ENCODE data around the gene TANK. TPM values are rescaled to one million over a fixed set of nuclear protein-coding genes. Genes with fewer than 3 reads are reported as not detected.

TANK gene
- total and polyA plus RNA-seq, 2 experiments from 2014 or later, result 27.7 to 35.4 TPM

GRCh38 chr2:161257123-161257952, 97.1 kb downstream of the TANK start:
- no peak for DNase-seq (ENCODE audit: low spot score)
- no peaks in the 10 kb centered on the region for H3K79me2 ChIP-seq (replicated peaks; ENCODE audit: insufficient read depth)
- no peaks in the 10 kb centered on the region for H3K36me3 ChIP-seq (ENCODE audit: insufficient read depth)
- H3K27me3 ChIP-seq (ENCODE audit: insufficient read depth), result no peaks in the 10 kb centered on the region
- H3K9me2 ChIP-seq (ENCODE audit: insufficient read depth), result no peaks in the 10 kb centered on the region
- ATAC-seq, result no peak
- H3K4me2 ChIP-seq, result no peak overlapping the region
- H3K27me3 Mint-ChIP-seq (ENCODE audit: insufficient read depth, low read depth, poor library complexity), result peaks cover 2% of the 10 kb centered on the region
- no peak overlapping the region for H3K4me3 ChIP-seq
- no peaks in the 10 kb centered on the region for H4K20me1 ChIP-seq (replicated peaks; ENCODE audit: insufficient read depth)
- no peaks in the 10 kb centered on the region for H3K4me1 ChIP-seq (ENCODE audit: insufficient read depth)
- H3K36me3 Mint-ChIP-seq (ENCODE audit: low read depth), result no peaks in the 10 kb centered on the region
- H3K27ac ChIP-seq (ENCODE audit: low read depth), result no peak overlapping the region
- H3F3A ChIP-seq (replicated peaks; ENCODE audit: low read depth), result no peaks in the 10 kb centered on the region
- no peak overlapping the region for H3K4me3 Mint-ChIP-seq
- TF ChIP-seq ZNF114 (CRISPR knock-in tag; IDR thresholded peaks at IDR 0.05) (no peak), ZNF331 (CRISPR knock-in tag; IDR thresholded peaks at IDR 0.05; ENCODE audit: low read depth) (no peak), EZH2 (IDR thresholded peaks at IDR 0.05; ENCODE audit: low read depth, unreplicated experiment) (no peak), POLR2AphosphoS5 (IDR thresholded peaks at IDR 0.05; ENCODE audit: low read depth) (no peak)
- TF ChIP-seq, protein P1, sequence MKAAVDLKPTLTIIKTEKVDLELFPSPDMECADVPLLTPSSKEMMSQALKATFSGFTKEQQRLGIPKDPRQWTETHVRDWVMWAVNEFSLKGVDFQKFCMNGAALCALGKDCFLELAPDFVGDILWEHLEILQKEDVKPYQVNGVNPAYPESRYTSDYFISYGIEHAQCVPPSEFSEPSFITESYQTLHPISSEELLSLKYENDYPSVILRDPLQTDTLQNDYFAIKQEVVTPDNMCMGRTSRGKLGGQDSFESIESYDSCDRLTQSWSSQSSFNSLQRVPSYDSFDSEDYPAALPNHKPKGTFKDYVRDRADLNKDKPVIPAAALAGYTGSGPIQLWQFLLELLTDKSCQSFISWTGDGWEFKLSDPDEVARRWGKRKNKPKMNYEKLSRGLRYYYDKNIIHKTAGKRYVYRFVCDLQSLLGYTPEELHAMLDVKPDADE (IDR thresholded peaks at IDR 0.05), result no peak
- no peak overlapping the region for H3K27ac Mint-ChIP-seq
- H3K4me1 Mint-ChIP-seq, result no peaks in the 10 kb centered on the region
- no peaks in the 10 kb centered on the region for H3K9me3 Mint-ChIP-seq
- H2AFZ ChIP-seq, result no peak overlapping the region

DNA sequence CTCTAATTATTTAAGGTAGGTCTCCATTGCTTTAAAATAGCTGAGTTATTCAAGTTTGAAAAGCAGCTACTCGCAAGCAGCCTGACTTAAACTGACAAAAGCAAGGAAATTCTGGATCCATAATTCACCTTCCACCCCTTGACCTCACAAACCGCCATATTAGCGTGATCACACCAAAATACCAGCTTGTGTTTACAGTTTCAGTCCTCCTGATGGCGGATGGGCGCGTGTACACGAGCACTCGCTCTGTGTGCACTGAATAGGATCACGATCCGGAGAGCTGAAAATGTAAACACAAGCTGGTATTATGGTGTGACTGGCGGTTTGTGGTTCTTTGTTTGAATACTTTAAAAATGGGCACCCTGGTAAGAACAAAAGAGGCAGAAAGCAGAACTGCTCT, 105.6 kb downstream of the TANK start:
- Histone ChIP-seq H2AFZ (peak overlapping the region; percentile 28; the same call in 1 of the 2 replicates), H3K4me3 (no peak overlapping the region), H3K36me3 (ENCODE audit: insufficient read depth) (no peaks in the 10 kb centered on the region), H3K27me3 (ENCODE audit: insufficient read depth) (no peaks in the 10 kb centered on the region), H3F3A (replicated peaks; ENCODE audit: low read depth) (no peaks in the 10 kb centered on the region), H3K4me1 (ENCODE audit: insufficient read depth) (no peaks in the 10 kb centered on the region), H4K20me1 (replicated peaks; ENCODE audit: insufficient read depth) (no peaks in the 10 kb centered on the region), H3K27ac (ENCODE audit: low read depth) (no peak overlapping the region), H3K9me2 (ENCODE audit: insufficient read depth) (no peaks in the 10 kb centered on the region), H3K4me2 (no peak overlapping the region), H3K79me2 (replicated peaks; ENCODE audit: insufficient read depth) (no peaks in the 10 kb centered on the region)
- no peak for DNase-seq (ENCODE audit: low spot score)
- Mint-ChIP-seq H3K27ac (no peak overlapping the region), H3K9me3 (peaks cover 1% of the 10 kb centered on the region; the same call in 1 of the 3 replicates), H3K27me3 (ENCODE audit: insufficient read depth, low read depth, poor library complexity) (peaks cover 2% of the 10 kb centered on the region), H3K36me3 (ENCODE audit: low read depth) (no peaks in the 10 kb centered on the region; the same call in 2 of the 3 replicates), H3K4me3 (no peak overlapping the region), H3K4me1 (no peaks in the 10 kb centered on the region)
- TF ChIP-seq CTCF (conservative IDR thresholded peaks at IDR 0.05; ENCODE audit: low read depth in 2 of 2), result no peak
- TF ChIP-seq, protein P2, sequence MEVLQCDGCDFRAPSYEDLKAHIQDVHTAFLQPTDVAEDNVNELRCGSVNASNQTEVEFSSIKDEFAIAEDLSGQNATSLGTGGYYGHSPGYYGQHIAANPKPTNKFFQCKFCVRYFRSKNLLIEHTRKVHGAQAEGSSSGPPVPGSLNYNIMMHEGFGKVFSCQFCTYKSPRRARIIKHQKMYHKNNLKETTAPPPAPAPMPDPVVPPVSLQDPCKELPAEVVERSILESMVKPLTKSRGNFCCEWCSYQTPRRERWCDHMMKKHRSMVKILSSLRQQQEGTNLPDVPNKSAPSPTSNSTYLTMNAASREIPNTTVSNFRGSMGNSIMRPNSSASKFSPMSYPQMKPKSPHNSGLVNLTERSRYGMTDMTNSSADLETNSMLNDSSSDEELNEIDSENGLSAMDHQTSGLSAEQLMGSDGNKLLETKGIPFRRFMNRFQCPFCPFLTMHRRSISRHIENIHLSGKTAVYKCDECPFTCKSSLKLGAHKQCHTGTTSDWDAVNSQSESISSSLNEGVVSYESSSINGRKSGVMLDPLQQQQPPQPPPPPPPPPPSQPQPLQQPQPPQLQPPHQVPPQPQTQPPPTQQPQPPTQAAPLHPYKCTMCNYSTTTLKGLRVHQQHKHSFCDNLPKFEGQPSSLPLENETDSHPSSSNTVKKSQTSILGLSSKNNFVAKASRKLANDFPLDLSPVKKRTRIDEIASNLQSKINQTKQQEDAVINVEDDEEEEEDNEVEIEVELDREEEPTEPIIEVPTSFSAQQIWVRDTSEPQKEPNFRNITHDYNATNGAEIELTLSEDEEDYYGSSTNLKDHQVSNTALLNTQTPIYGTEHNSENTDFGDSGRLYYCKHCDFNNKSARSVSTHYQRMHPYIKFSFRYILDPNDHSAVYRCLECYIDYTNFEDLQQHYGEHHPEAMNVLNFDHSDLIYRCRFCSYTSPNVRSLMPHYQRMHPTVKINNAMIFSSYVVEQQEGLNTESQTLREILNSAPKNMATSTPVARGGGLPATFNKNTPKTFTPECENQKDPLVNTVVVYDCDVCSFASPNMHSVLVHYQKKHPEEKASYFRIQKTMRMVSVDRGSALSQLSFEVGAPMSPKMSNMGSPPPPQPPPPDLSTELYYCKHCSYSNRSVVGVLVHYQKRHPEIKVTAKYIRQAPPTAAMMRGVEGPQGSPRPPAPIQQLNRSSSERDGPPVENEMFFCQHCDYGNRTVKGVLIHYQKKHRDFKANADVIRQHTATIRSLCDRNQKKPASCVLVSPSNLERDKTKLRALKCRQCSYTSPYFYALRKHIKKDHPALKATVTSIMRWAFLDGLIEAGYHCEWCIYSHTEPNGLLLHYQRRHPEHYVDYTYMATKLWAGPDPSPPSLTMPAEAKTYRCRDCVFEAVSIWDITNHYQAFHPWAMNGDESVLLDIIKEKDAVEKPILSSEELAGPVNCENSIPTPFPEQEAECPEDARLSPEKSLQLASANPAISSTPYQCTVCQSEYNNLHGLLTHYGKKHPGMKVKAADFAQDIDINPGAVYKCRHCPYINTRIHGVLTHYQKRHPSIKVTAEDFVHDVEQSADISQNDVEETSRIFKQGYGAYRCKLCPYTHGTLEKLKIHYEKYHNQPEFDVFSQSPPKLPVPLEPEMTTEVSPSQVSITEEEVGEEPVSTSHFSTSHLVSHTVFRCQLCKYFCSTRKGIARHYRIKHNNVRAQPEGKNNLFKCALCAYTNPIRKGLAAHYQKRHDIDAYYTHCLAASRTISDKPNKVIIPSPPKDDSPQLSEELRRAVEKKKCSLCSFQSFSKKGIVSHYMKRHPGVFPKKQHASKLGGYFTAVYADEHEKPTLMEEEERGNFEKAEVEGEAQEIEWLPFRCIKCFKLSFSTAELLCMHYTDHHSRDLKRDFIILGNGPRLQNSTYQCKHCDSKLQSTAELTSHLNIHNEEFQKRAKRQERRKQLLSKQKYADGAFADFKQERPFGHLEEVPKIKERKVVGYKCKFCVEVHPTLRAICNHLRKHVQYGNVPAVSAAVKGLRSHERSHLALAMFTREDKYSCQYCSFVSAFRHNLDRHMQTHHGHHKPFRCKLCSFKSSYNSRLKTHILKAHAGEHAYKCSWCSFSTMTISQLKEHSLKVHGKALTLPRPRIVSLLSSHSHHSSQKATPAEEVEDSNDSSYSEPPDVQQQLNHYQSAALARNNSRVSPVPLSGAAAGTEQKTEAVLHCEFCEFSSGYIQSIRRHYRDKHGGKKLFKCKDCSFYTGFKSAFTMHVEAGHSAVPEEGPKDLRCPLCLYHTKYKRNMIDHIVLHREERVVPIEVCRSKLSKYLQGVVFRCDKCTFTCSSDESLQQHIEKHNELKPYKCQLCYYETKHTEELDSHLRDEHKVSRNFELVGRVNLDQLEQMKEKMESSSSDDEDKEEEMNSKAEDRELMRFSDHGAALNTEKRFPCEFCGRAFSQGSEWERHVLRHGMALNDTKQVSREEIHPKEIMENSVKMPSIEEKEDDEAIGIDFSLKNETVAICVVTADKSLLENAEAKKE (CRISPR knock-in tag; IDR thresholded peaks at IDR 0.05), result no peak
- TF ChIP-seq STAT1 (IDR thresholded peaks at IDR 0.05; ENCODE audit: unreplicated experiment), result no peak
- no peak for TF ChIP-seq JUNB (IDR thresholded peaks at IDR 0.05; ENCODE audit: unreplicated experiment)
- TF ChIP-seq, protein P1 (IDR thresholded peaks at IDR 0.05), result no peak
- TF ChIP-seq EZH2phosphoT487 (IDR thresholded peaks at IDR 0.05; ENCODE audit: unreplicated experiment), result no peak
- TF ChIP-seq CREB1 (CRISPR knock-in tag; IDR thresholded peaks at IDR 0.05; ENCODE audit: low read depth), result no peak
- no peak for ATAC-seq
